Neuron (in vitro differentiated cells): ENCODE measurements around the gene MGLL.

ENCODE experiments used
- H2AFZ ChIP-seq: one replicate; pipeline ENCODE4 v1.6.1; 2013; ENCODE audit warnings: low read depth, mild to moderate bottlenecking, inconsistent platforms, low read length, moderate library complexity
- H3K27me3 ChIP-seq: one replicate; pipeline ENCODE4 v1.6.1; 2013; ENCODE audit warnings: low read length; ENCODE audit not compliant: insufficient read depth
- H3K36me3 ChIP-seq: one replicate; pipeline ENCODE4 v1.6.1; 2013; ENCODE audit warnings: low read length; ENCODE audit not compliant: insufficient read depth
- H3K4me1 ChIP-seq: one replicate; pipeline ENCODE4 v1.6.1; 2013; ENCODE audit warnings: low read length; ENCODE audit not compliant: insufficient read depth
- H3K4me3 ChIP-seq: 2 replicates; pipeline ENCODE4 v1.5.1; 2013; ENCODE audit warnings: mild to moderate bottlenecking, low read length, moderate library complexity
- H3K9me3 ChIP-seq: one replicate; pipeline ENCODE4 v1.6.1; 2013; ENCODE audit warnings: low read length

MGLL gene

DNA sequence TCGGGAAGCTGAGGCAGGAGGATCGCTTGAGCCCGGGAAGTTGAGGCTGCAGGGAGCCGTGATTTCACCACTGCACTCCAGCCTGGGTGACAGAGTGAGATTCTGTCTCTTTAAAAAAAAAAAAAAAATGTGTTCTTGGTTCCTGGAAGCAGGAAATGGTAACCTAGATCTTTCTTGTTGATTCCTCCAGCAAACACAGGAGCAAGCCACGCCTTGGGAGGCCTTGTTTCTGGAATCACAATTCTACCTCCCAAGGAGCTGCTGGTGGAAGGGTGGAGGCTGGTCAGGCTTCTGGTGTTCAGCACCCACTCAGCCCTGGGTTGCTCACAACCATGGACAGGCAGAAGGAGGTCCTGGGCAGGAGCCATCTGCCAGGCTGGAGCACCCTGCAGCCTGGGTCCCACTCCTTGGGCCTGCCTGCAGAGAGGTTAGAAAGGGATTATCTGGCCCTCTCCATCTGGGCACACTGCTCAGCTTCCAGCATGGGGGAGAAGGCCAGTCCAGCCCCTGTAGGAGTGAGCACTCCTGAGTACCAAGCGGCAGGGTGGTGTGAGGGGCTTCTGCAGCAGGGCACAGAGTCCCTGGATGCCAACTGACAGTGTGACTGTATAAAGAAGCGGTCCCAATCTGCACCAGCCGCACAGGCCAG is 84.0 kb downstream of the MGLL start:
- H3K4me3 ChIP-seq = no peak overlapping the region

DNA sequence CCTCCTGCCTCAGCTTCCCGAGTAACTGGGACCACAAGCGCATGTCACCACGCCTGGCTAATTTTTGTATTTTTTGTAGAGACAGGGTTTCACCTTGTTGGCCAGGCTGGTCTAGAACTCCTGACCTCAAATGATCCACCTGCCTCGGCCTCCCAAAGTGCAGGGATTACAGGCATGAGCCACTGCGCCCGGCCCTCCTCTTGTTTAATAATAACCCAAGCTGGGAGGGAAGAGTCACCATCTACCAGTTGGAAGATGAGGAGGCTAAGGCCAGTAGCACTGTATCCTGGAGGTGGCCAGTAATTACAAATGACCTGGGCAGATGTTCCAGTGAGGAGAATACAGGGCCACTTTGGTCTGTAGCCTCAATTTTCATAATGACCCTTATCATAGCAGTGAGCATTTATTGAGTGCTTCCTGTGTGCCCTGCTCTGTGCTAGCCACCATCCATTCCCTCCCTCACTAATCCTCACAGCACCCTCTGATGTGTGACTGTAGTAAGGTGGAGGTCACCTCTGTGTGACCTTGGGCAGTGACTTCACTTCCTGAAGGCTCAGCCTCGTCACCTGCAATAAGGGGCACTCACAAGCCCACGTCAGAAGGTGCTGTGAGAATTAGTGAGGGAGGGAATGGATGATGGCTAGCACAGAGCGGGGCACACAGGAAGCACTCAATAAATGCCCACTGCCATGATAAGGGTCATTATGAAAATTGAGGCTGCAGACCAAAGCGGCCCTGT is 85.3 kb downstream of the MGLL start:
- H3K4me3 ChIP-seq = no peak overlapping the region
- no peaks in the 10 kb centered on the region for H3K9me3 ChIP-seq
- no peak overlapping the region for H2AFZ ChIP-seq
- peaks cover 13% of the 10 kb centered on the region for H3K27me3 ChIP-seq
- no peaks in the 10 kb centered on the region for H3K36me3 ChIP-seq
- H3K4me1 ChIP-seq = no peaks in the 10 kb centered on the region

More for the DNA sequence above, 84.0 kb downstream of the MGLL start:
- H3K27me3 ChIP-seq = peaks cover 13% of the 10 kb centered on the region
- no peaks in the 10 kb centered on the region for H3K9me3 ChIP-seq
- H3K4me1 ChIP-seq = no peaks in the 10 kb centered on the region
- H3K36me3 ChIP-seq = no peaks in the 10 kb centered on the region
- H2AFZ ChIP-seq = no peak overlapping the region

DNA sequence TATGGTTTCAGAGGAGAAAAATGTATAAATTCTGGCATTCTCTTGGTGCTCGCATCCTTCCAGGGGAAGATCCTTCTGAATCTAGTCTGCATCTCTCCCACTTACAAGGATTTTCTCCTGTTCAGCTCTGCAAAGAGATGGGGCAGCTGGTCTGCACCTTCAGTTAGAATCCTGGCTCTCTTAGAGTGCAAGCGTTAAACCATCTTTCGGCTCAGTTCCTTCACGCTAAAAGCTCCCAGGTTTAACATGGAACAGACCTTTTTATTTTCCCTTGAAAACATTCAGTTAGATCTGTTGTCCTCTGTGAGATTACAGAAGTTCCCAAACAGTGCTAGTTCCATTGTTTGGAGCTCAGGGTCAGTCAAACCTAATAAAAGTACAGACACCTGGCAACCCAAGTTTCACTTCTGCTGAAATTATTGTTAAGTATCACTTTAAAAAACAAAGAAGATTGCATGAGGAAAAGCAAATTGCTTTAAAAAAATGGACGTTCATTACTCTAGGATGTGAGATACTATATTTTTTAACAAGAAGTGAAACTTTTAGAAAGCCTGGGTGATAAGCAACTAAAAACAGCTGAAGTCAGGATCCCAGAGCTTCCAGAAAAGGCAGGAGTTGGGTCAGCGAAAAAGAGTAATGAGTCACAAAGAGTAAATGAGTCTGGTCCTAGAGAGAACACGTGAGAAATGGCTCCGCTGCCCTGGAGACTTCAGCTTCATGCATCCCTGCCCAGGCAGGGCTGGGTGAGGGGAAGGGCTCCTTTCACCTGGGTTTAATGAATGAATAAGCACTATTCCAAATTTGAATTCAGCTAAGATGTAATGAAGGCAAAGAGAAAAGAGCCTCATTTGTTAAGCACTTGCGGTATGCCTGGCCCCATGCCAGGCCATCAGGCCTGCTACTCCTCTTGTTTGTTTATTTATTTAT is 86.3 kb downstream of the MGLL start:
- Histone ChIP-seq H3K27me3 (peaks cover 13% of the 10 kb centered on the region), H3K36me3 (no peaks in the 10 kb centered on the region), H3K4me3 (no peak overlapping the region), H3K4me1 (no peaks in the 10 kb centered on the region), H2AFZ (no peak overlapping the region), H3K9me3 (no peaks in the 10 kb centered on the region)

DNA sequence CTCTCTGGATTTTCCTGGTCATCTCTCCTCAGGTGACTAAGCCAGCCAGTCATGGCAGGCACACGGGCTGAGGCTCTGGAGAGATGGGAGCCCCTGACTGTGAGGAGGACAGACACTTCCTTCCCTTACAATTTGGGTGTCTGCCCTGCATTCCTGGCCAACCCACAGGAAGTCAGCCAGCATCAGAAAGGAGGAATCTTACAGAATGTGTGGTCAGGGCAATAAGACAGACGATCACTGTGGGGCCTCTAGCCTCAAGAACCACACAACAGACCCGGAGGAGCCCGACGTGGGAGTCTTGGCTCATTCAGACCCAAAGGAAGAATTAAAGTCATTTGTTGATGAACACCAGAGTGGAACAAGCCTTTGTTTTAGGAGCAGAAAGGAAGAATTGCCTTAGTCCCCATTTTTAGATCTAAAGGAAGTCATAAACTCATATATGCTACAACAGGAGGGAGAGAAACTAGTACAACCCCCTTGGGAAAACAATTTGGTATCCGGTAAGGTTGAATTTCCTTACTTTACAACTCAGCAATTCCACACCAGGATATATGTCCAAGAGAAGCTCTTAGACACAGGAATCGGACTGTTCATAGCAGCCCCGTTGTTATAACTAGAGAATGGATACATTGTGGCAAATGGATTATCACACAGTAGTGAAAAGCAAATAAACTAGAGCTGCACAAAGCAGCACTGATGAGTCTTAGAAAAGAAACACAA is 87.4 kb downstream of the MGLL start:
- H3K27me3 ChIP-seq = peaks cover 17% of the 10 kb centered on the region

DNA sequence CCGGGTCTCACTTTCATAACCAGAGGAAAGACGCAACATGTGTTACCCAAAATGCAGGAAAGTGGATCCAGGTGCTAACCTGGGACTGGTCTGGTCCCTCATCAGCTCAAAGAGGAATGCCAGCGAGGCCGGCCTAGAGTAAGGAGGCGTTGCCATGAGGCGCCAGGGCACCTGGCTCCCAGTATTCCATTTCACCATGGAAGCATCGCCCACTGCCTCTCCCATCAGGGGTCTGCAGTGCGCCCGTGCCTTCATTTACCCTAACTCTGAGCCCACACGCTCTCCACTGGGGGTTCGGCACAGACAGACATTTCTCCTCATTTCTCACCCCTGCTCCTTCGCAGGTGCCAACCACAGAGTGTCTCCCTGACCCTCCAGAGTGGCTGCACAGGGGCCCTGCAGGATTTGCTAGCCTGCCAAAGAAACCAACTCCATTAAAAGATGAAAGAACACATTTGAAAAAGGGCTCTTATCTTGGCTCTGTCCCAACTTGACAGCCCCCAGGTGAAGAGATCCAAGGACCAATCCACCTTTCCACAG is 88.1 kb downstream of the MGLL start:
- Histone ChIP-seq H3K9me3 (no peaks in the 10 kb centered on the region), H3K4me1 (no peaks in the 10 kb centered on the region), H3K27me3 (peaks cover 17% of the 10 kb centered on the region), H3K4me3 (no peak overlapping the region), H2AFZ (no peak overlapping the region), H3K36me3 (no peaks in the 10 kb centered on the region)

More for the DNA sequence above, 87.4 kb downstream of the MGLL start:
- H3K4me3 ChIP-seq = no peak overlapping the region
- no peaks in the 10 kb centered on the region for H3K4me1 ChIP-seq
- no peaks in the 10 kb centered on the region for H3K9me3 ChIP-seq
- H2AFZ ChIP-seq = no peak overlapping the region
- no peaks in the 10 kb centered on the region for H3K36me3 ChIP-seq

DNA sequence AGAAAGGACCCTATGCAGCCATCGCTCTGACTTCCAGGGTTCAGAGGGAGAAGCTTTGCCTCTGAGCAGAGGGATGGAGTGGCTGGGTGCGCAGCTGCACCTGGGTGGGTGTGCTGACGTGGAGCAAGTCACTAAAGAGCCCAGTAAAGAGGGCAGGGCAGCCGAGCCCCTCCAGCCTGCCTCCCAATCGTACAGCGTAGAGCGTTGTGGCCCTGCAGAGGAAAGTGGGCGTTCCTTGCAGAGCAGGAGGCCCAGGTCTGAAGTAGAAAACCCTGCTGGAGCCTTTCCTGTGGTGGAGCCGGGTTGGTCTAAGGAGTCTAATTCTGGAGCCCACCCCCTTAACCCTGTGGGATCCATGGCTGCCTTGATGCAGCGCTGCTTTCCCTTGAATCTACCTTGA is 88.5 kb downstream of the MGLL start:
- H3K4me1 ChIP-seq = no peaks in the 10 kb centered on the region
- no peaks in the 10 kb centered on the region for H3K36me3 ChIP-seq
- peaks cover 17% of the 10 kb centered on the region for H3K27me3 ChIP-seq
- no peaks in the 10 kb centered on the region for H3K9me3 ChIP-seq
- H3K4me3 ChIP-seq = no peak overlapping the region
- H2AFZ ChIP-seq = no peak overlapping the region

DNA sequence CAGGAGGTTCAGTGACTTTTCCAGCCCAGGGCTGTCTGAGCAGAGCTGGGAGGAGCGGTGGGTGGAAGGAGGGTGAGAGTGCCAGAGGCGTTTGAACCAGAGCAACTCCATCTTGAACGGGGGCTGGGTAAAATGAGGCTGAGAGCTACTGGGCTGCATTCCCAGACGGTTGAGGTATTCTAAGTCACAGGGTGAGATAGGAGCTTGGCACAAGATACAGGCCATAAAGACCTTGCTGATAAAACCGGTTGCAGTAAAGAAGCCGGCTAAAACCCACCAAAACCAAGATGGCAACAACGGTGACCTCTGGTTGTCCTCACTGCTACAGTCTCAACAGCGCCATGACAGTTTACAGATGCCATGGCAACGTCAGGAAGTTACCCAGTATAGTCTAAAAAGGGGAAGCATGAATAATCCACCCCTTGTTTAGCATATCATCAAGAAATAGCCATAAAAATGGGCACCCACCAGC is 89.4 kb downstream of the MGLL start:
- no peaks in the 10 kb centered on the region for H3K36me3 ChIP-seq
- H3K4me1 ChIP-seq = no peaks in the 10 kb centered on the region
- no peaks in the 10 kb centered on the region for H3K9me3 ChIP-seq
- no peak overlapping the region for H2AFZ ChIP-seq
- H3K4me3 ChIP-seq = no peak overlapping the region
- peaks cover 13% of the 10 kb centered on the region for H3K27me3 ChIP-seq

DNA sequence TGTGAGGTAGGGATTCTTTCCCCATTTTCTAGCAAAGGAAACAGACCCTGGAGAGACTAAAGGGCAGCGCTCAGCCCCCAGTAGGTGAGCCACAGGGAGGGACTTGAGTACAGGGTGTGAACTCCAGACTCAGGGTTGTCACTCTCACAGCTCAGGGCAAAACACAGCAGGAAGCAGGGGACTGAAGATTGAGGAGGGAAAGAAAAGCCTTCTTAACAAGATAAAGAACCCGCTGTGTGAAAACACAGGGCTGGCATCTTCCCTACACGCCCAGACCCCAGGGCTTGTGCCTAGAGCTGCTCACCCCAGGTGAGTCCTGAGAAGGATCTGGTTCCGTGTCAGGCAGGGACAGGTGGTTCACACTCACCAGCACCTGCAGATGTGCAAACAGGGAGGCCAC is 90.0 kb downstream of the MGLL start:
- Histone ChIP-seq H3K4me3 (no peak overlapping the region), H3K27me3 (peaks cover 13% of the 10 kb centered on the region), H2AFZ (no peak overlapping the region), H3K4me1 (no peaks in the 10 kb centered on the region), H3K9me3 (no peaks in the 10 kb centered on the region), H3K36me3 (no peaks in the 10 kb centered on the region)

DNA sequence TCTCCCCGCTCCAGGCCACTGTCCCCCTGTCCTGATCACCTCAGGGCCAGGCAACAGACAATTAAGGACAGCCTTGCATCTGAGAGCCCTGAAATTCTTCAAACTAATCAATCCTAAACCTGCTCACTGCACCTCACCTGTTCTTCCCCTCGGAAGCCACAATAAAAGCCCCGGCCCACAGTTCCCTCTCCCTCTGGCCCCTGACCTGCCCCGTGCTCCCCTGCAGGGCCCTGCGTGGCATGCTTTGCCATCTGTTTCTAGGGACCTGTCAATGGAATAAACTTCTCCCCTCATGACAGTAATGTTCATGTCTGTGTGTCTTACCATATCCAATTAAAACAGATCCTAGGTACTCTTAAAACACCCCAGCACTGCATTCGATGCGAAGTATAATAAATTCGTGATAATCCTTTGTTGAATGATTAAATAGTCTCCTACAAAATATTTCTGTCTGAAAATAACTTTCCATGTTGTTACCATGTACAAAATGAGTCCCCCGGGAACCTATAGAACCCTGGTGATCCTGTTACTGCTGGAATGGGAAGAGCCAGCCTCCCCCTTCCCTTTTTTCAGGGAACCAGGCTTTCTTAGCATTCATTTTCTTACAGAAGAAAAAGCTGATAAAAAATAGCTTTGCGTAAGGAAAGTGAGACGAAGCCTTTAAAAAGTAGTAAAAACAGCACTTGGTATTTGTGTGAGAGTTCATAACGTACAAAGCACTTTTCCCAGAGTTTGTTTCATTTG is 90.6 kb downstream of the MGLL start:
- Histone ChIP-seq H3K4me1 (no peaks in the 10 kb centered on the region), H3K36me3 (no peaks in the 10 kb centered on the region), H3K4me3 (no peak overlapping the region), H2AFZ (no peak overlapping the region), H3K27me3 (peaks cover 13% of the 10 kb centered on the region), H3K9me3 (no peaks in the 10 kb centered on the region)

DNA sequence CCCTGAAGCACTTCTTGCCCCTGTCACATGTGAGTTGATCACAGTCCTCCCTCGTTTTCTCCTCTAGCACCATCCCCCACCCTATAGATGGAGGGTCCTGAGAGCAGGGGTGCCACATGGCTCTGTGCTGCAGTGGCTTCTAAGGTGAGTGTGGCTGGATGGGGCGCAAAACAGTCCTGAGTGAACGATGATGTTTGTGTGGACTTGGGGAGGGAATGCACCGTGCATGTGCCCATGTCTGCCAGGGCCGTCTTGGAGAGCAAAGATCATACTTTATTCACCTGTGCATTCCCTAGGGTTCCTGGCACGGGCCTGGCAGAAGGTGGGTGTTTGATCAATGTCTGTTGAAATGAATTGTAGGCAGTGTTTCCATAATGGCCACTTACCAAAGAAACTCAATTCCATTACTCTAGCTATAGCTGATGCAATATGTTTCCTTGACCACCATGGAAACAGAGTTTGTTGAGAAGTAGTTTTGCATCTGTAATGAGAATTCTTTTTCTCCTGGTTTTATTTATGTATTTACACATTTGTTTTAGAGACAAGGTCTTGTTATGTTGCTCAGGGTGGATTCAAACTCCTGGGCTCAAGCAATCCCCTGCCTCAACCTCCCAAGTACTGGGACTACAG is 91.5 kb downstream of the MGLL start:
- Histone ChIP-seq H2AFZ (no peak overlapping the region), H3K27me3 (peaks cover 13% of the 10 kb centered on the region), H3K9me3 (no peaks in the 10 kb centered on the region), H3K4me3 (no peak overlapping the region), H3K36me3 (no peaks in the 10 kb centered on the region), H3K4me1 (no peaks in the 10 kb centered on the region)

DNA sequence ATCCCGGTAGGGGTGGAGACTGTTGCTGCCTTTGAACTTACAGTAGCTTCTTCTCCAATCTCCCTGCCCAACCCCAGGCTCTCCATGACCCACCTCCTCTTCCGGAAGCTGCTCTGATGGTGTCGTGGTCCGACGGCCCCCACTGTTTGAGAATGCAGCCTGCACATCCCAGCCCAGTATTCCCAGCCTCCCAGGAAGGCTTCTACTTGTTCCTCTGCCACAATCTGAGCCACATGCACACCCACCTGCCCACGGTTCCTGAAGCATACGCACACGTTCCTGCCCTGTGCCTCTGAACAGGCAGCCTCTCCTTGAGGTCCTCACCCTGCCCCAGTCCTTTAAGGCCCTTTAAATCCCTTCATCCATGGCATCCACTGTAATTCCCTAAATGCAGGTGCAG is 92.1 kb downstream of the MGLL start:
- Histone ChIP-seq H3K4me3 (no peak overlapping the region), H3K9me3 (no peaks in the 10 kb centered on the region), H3K36me3 (no peaks in the 10 kb centered on the region), H3K27me3 (peaks cover 13% of the 10 kb centered on the region), H2AFZ (no peak overlapping the region), H3K4me1 (no peaks in the 10 kb centered on the region)
